ENCODE results near the gene HOOK1. TPM values are rescaled to one million over a fixed set of nuclear protein-coding genes. Genes with fewer than 3 reads are reported as not detected.

The HOOK1 gene
- total RNA-seq: 10 to 100 TPM in 2 of 5 donors, 1 to 10 TPM in 3; 1.8 to 41.9 (median 6.2) TPM
- 10 to 100 TPM in 1 of 3 donors, 1 to 10 TPM in 2; 7.0 to 11.3 (median 7.2) TPM for polyA plus RNA-seq
- long read RNA-seq, donor 1: 0 reads
- long read RNA-seq, donor 2: 0 reads
- long read RNA-seq, donor 3, full-length matches to known transcripts: 1 of 1 reads
- long read RNA-seq, donor 3, partial matches to known transcripts: 0 of 1 reads
- long read RNA-seq, donor 3, other reads (novel, unspliced or antisense): 0 of 1 reads
- long read RNA-seq, donor 4: 0 reads
- long read RNA-seq, donor 5: 0 reads
- long read RNA-seq, donor 6: 0 reads
- long read RNA-seq, donor 7: 0 reads
- long read RNA-seq, donor 8, full-length matches to known transcripts: 1 of 1 reads
- long read RNA-seq, donor 8, partial matches to known transcripts: 0 of 1 reads
- long read RNA-seq, donor 8, other reads (novel, unspliced or antisense): 0 of 1 reads
- long read RNA-seq, donor 9, full-length matches to known transcripts: 4 of 4 reads
- long read RNA-seq, donor 9, partial matches to known transcripts: 0 of 4 reads
- long read RNA-seq, donor 9, other reads (novel, unspliced or antisense): 0 of 4 reads
- long read RNA-seq, donor 10: 0 reads

DNA sequence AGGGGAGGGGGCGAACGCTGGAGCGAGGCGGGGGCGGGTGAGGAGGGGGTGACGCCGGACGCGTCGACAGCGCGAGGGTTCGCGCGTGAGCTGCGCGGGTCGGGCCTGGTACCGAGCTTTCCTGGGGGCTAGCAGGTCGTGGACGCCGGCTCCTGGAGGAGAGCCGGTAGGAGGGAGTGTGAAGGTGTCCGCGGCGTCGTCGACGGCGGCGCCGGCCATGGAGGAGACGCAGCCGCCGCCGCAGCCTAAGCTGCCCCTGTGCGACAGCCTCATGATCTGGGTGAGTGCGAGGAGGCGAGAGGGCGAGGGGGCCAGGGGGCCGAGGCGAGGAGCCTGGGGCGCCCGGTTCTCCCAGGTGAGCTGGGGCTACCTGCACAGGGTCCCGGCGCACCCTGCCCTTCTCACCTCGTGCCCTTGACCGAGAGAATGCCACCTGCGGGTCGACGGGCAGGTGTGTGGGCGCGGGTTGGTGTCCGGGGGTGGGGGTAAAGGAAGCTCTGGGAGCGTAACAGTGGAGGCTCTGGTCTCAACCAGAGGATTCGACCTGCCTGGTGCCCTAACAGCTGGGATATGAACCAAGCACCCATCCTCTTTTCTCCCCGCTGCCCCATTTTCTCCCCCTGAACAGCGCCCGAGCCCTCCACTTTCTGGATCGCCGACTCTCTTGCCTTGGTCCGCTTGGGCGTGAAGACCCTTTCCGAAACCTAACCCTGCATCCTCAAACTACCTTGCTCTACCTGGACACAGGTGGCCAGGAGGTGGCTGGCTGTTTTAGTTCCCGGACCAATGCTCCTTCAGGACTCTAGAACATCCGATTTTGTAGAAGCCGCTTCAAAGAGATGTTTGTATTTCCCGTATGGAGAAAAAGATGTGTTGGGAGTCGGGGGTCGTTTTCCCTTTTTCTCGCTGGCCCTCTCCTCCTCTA lies at the start of gene HOOK1:
HOOK1 (plus strand) TSS at position 49 of the 925 bp plus-strand sequence; CDS start at position 218, 169 bp downstream.
- Histone ChIP-seq H3K9me3 (no peaks in the 10 kb centered on the region), H3K27me3 (peaks cover 0 to 45% (median 18%) of the 10 kb centered on the region in 3 donors), H3K36me3 (no peaks in the 10 kb centered on the region), H3K4me1 (peaks cover 0 to 30% (median 24%) of the 10 kb centered on the region in 4 donors), H3K4me3 (peak within 1 kb of the TSS; percentile 46 to 64 (median 62)), H3K27ac (peak within 1 kb of the TSS; percentile 81 to 94 (median 88))
- intact Hi-C loops (cut with DNase I; ENCODE audit: low total_unique reads): no loop called here
- WGBS, 5 donors: 5 to 14% (median 8%) methylated on average over 27 to 70 of the region's 71 CpGs
- TF ChIP-seq, protein P1, sequence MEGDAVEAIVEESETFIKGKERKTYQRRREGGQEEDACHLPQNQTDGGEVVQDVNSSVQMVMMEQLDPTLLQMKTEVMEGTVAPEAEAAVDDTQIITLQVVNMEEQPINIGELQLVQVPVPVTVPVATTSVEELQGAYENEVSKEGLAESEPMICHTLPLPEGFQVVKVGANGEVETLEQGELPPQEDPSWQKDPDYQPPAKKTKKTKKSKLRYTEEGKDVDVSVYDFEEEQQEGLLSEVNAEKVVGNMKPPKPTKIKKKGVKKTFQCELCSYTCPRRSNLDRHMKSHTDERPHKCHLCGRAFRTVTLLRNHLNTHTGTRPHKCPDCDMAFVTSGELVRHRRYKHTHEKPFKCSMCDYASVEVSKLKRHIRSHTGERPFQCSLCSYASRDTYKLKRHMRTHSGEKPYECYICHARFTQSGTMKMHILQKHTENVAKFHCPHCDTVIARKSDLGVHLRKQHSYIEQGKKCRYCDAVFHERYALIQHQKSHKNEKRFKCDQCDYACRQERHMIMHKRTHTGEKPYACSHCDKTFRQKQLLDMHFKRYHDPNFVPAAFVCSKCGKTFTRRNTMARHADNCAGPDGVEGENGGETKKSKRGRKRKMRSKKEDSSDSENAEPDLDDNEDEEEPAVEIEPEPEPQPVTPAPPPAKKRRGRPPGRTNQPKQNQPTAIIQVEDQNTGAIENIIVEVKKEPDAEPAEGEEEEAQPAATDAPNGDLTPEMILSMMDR (IDR thresholded peaks at IDR 0.05): no peak
- peak in 2 of 3 donors; percentile 39 to 49 for TF ChIP-seq POLR2AphosphoS5 (IDR thresholded peaks at IDR 0.05)
- TF ChIP-seq EP300 (IDR thresholded peaks at IDR 0.05): no peak
- no peak for TF ChIP-seq POLR2A (IDR thresholded peaks at IDR 0.05)
- DNase-seq: no peak

DNA sequence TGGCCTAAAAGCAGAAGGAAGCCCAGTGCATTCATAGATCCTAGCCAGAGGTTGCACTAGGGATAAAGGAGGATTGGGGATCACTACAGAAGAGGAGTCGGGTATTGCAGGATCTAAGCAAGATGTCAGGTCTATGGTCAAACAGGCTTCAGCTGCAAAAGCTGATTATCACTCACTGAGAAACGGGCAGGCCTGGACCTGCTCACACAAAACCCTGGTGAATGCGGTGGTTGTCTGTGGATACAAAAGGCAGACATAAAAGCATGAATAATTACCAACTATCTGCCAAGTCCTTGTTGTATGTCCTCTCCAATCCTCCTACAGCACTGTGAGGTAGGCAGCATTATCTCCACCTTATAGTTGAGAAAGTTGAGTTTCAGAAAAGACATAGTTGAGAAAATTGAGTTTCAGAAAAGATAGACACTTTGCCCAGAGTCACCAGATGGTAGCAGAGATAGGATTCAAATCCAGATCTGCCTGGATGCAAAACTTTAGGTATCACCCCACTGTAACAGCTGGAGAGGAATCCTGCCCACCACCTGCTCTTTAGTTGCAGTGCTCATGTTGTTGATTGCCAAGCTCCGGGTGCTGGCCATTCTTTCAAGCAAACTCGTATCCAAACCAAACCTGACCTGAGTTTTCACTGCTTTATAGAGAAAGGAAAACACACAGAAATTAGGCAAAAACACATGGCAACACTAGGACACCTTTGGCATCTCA lies 49.6 kb upstream of the HOOK1 start:
- Histone ChIP-seq H3K9me3 (no peaks in the 10 kb centered on the region), H3K27ac (no peak overlapping the region), H3K4me1 (peaks cover 6 to 19% (median 9%) of the 10 kb centered on the region in 4 donors), H3K4me3 (no peak overlapping the region), H3K36me3 (no peaks in the 10 kb centered on the region), H3K27me3 (no peaks in the 10 kb centered on the region)
- WGBS, 5 donors: 73 to 93% (median 80%) methylated on average over 5 of the region's 5 CpGs
- intact Hi-C loops (cut with DNase I; ENCODE audit: low total_unique reads): no loop called here
- TF ChIP-seq, protein P1 (IDR thresholded peaks at IDR 0.05): no peak
- TF ChIP-seq POLR2A (IDR thresholded peaks at IDR 0.05): no peak
- no peak for DNase-seq

DNA sequence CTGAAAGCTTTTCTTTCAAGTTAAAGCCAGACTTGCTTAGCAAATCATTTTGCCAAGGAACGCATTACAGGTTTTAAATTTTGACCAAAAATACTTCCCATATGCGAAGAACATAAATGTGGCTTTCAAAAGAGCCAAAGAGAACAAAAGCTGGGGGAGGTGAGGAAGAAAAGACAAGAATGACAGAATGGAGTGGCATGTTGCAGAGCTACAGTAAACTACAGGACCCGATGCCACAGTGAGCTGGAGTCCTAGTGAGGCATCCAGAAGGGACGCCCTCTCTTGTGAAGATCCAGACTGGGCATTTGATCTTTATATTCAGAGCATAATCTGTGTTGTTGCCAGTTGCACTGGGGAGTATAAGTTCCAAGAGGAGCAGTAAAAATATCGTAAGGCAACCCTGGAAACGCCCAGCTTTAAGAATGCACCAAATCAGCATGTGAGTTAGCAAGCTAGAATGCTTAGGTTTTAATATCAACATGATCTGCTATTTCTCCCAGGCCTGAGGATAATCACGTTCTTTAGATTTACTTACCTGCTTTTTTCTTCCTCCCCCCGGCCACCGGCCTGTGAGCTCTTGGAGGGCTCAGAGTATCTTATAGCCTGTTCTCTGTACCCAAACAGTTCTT lies 48.4 kb upstream of the HOOK1 start:
- intact Hi-C loops (cut with DNase I; ENCODE audit: low total_unique reads): no loop called here
- 75 to 90% (median 84%) methylated on average over 9 of the region's 9 CpGs for WGBS, 5 donors
- no peak for DNase-seq
- no peaks in the 10 kb centered on the region for H3K27me3 ChIP-seq
- H3K4me3 ChIP-seq: no peak overlapping the region
- no peaks in the 10 kb centered on the region for H3K36me3 ChIP-seq
- TF ChIP-seq POLR2A (IDR thresholded peaks at IDR 0.05) (no peak), EP300 (IDR thresholded peaks at IDR 0.05) (no peak), POLR2AphosphoS5 (IDR thresholded peaks at IDR 0.05) (no peak)
- TF ChIP-seq, protein P1 (IDR thresholded peaks at IDR 0.05): no peak
- no peaks in the 10 kb centered on the region for H3K9me3 ChIP-seq
- H3K4me1 ChIP-seq: peaks cover 6 to 19% (median 9%) of the 10 kb centered on the region in 4 donors
- no peak overlapping the region for H3K27ac ChIP-seq
